ENCODE measurements around the gene CD200R1L. TPM values are rescaled to one million over a fixed set of nuclear protein-coding genes. Genes with fewer than 3 reads are reported as not detected.

The CD200R1L gene
- total RNA-seq, 1 donor from 2014 or later, result not detected

- Mint-ChIP-seq H3K27ac (ENCODE audit: unreplicated experiment) (no peak overlapping the region), H3K36me3 (ENCODE audit: unreplicated experiment) (no peaks in the 10 kb centered on the region), H3K27me3 (ENCODE audit: unreplicated experiment) (no peaks in the 10 kb centered on the region), H3K4me3 (ENCODE audit: unreplicated experiment) (no peak overlapping the region), H3K4me1 (ENCODE audit: low read depth, unreplicated experiment) (no peaks in the 10 kb centered on the region), H3K9me3 (ENCODE audit: unreplicated experiment) (no peaks in the 10 kb centered on the region)
- no peak for DNase-seq
- TF ChIP-seq CTCF (IDR thresholded peaks at IDR 0.05; ENCODE audit: partially characterized antibody, unreplicated experiment), result no peak
These were observed 66.8 kb downstream of the CD200R1L start for GRCh38 chr3:112779558-112780480.

DNA sequence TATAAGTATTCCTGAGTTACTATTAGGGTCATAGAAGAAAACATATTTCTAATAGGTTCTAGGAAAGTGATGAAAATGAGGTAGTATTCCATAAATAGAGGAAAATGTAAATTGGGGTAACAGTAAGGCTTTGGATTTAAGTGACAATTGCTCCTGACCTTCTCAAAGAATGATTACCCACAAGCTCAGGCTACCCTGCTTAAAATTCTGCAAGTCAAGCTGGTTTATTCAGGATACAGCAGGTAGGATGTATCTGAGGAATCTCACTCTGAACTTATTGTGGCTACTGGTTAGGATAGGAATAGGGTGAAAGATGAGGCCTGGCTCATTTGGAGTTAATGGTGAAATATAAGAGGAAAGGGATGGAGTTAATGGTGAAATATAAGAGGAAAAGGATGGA lies 67.7 kb downstream of the CD200R1L start:
- no peak for TF ChIP-seq CTCF (IDR thresholded peaks at IDR 0.05; ENCODE audit: partially characterized antibody, unreplicated experiment)
- DNase-seq, result no peak
- no peaks in the 10 kb centered on the region for H3K27me3 Mint-ChIP-seq (ENCODE audit: unreplicated experiment)
- H3K36me3 Mint-ChIP-seq (ENCODE audit: unreplicated experiment), result no peaks in the 10 kb centered on the region
- H3K4me1 Mint-ChIP-seq (ENCODE audit: low read depth, unreplicated experiment), result peaks cover 1% of the 10 kb centered on the region
- H3K4me3 Mint-ChIP-seq (ENCODE audit: unreplicated experiment), result no peak overlapping the region
- no peaks in the 10 kb centered on the region for H3K9me3 Mint-ChIP-seq (ENCODE audit: unreplicated experiment)
- H3K27ac Mint-ChIP-seq (ENCODE audit: unreplicated experiment), result no peak overlapping the region

GRCh38 chr3:112778353-112778948 lies 68.2 kb downstream of the CD200R1L start:
- Mint-ChIP-seq H3K27ac (ENCODE audit: unreplicated experiment) (no peak overlapping the region), H3K4me1 (ENCODE audit: low read depth, unreplicated experiment) (peaks cover 1% of the 10 kb centered on the region), H3K9me3 (ENCODE audit: unreplicated experiment) (no peaks in the 10 kb centered on the region), H3K36me3 (ENCODE audit: unreplicated experiment) (no peaks in the 10 kb centered on the region), H3K27me3 (ENCODE audit: unreplicated experiment) (no peaks in the 10 kb centered on the region), H3K4me3 (ENCODE audit: unreplicated experiment) (no peak overlapping the region)
- no peak for DNase-seq
- TF ChIP-seq CTCF (IDR thresholded peaks at IDR 0.05; ENCODE audit: partially characterized antibody, unreplicated experiment), result no peak

DNA sequence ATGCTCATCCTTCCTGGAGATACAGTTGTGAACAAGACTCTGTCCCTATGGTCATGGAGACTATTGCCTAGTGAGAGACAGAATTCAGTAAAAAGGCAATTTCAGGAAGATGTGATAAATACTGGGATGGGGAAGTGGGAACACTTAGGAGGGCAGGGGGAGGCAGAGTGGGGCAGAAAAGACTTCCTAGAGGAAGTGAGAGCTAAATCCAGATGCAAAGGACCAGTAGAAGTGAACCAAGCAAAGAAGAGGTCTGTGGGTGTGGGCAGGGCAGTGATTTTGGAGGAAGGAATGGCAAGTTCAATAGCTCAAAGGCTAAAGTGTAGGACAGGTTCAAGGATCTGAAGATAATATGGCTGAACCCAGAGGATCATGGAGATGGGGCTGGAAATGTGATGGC lies 68.9 kb downstream of the CD200R1L start:
- TF ChIP-seq CTCF (IDR thresholded peaks at IDR 0.05; ENCODE audit: partially characterized antibody, unreplicated experiment), result no peak
- Mint-ChIP-seq H3K36me3 (ENCODE audit: unreplicated experiment) (no peaks in the 10 kb centered on the region), H3K4me1 (ENCODE audit: low read depth, unreplicated experiment) (peaks cover 1% of the 10 kb centered on the region), H3K9me3 (ENCODE audit: unreplicated experiment) (no peaks in the 10 kb centered on the region), H3K4me3 (ENCODE audit: unreplicated experiment) (no peak overlapping the region), H3K27me3 (ENCODE audit: unreplicated experiment) (no peaks in the 10 kb centered on the region), H3K27ac (ENCODE audit: unreplicated experiment) (no peak overlapping the region)
- DNase-seq, result no peak

GRCh38 chr3:112776836-112777235 lies 69.8 kb downstream of the CD200R1L start:
- Mint-ChIP-seq H3K4me3 (ENCODE audit: unreplicated experiment) (no peak overlapping the region), H3K27me3 (ENCODE audit: unreplicated experiment) (no peaks in the 10 kb centered on the region), H3K4me1 (ENCODE audit: low read depth, unreplicated experiment) (peaks cover 1% of the 10 kb centered on the region), H3K36me3 (ENCODE audit: unreplicated experiment) (no peaks in the 10 kb centered on the region), H3K27ac (ENCODE audit: unreplicated experiment) (no peak overlapping the region), H3K9me3 (ENCODE audit: unreplicated experiment) (no peaks in the 10 kb centered on the region)
- no peak for TF ChIP-seq CTCF (IDR thresholded peaks at IDR 0.05; ENCODE audit: partially characterized antibody, unreplicated experiment)
- no peak for DNase-seq

Measured in glutamatergic neuron (in vitro differentiated cells).